ENCODE measurements around the gene SORCS2.

The SORCS2 gene

DNA sequence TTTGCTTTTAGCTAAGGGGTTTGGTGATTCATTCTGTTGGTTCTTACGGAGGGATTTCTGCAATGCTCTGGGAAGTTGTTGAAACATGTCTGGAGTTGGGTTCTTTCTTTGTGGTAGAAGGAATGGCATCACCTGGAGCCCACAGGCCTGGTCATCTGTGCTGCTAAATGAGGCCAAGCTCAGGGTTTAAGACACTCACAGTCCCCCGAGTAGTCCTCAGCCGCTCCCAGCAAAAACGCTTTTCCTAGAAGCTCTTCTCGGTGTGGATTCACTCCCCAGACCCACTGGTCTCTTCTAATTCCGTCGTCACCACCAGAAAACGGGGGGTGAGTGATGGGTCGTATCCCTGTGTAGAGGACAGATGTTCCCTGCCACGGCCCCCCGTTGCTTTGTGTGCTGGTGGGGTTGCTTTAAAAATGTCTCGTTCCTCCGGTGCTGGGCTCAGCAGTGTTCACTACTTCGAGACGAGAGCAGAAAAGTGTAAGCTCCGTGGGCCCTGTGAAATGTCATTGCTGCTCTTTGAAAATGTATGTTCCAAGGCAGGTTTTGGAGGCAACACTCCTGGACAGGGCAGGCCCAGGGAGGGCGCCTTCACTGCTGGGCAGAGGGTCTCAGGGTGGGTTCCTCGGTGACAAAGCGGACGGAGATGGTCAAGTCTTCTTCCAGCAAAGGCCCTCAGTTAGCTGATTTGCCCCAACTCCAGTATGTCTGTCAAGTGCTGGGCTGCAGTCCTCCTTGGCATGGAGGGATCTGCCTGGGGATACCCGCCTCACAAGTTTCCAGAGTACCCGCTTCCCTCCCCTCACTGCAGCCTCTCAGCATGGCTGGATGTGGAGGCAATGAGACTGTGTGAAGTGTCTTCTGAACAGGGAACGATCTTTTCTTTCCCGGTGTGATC is 205.1 kb downstream of the SORCS2 start:
- TF ChIP-seq EZH2phosphoT487 (IDR thresholded peaks at IDR 0.05; ENCODE audit: low read depth): no peak
- TF ChIP-seq, protein P1, sequence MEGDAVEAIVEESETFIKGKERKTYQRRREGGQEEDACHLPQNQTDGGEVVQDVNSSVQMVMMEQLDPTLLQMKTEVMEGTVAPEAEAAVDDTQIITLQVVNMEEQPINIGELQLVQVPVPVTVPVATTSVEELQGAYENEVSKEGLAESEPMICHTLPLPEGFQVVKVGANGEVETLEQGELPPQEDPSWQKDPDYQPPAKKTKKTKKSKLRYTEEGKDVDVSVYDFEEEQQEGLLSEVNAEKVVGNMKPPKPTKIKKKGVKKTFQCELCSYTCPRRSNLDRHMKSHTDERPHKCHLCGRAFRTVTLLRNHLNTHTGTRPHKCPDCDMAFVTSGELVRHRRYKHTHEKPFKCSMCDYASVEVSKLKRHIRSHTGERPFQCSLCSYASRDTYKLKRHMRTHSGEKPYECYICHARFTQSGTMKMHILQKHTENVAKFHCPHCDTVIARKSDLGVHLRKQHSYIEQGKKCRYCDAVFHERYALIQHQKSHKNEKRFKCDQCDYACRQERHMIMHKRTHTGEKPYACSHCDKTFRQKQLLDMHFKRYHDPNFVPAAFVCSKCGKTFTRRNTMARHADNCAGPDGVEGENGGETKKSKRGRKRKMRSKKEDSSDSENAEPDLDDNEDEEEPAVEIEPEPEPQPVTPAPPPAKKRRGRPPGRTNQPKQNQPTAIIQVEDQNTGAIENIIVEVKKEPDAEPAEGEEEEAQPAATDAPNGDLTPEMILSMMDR (IDR thresholded peaks at IDR 0.05; ENCODE audit: low read depth, low read length): no peak
- no peaks in the 10 kb centered on the region for H3K4me1 ChIP-seq (ENCODE audit: low read length)
- no peak overlapping the region for H3K4me3 ChIP-seq (ENCODE audit: low read length)
- no peak overlapping the region for H3K27ac ChIP-seq (ENCODE audit: low read length)
- no peaks in the 10 kb centered on the region for H3K79me2 ChIP-seq (ENCODE audit: low read length)
- H3K9ac ChIP-seq (ENCODE audit: low read length): no peak overlapping the region
- no peaks in the 10 kb centered on the region for H3K9me3 ChIP-seq (ENCODE audit: insufficient read depth, low read length)
- no peak overlapping the region for H2AFZ ChIP-seq (ENCODE audit: low read depth, low read length)
- no peaks in the 10 kb centered on the region for H3K36me3 ChIP-seq (replicated peaks; ENCODE audit: low read depth, low read length)
- H3K27me3 ChIP-seq (ENCODE audit: low read depth, low read length): no peaks in the 10 kb centered on the region; the same call in 1 of the 2 replicates
- H4K20me1 ChIP-seq (ENCODE audit: insufficient read depth, low read length): no peaks in the 10 kb centered on the region
- no peak overlapping the region for H3K4me2 ChIP-seq (ENCODE audit: low read length)

DNA sequence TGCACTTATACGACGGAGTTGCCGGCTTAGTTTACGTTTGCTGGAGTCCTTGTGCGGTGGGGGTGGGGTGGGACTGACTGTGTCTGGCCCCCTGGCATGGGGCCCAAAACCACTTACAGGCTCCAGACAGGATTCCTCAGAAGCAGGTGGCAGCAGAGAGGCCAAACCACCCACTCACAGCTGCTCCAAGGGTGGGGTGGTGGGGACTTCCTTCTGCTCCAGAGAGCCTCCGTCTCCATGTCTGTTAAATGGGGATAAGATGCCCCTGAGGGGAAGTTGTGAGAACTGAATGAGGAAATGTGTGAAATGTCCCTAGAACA is 205.7 kb downstream of the SORCS2 start:
- Histone ChIP-seq H3K4me2 (ENCODE audit: low read length) (no peak overlapping the region), H3K27ac (ENCODE audit: low read length) (no peak overlapping the region), H3K9ac (ENCODE audit: low read length) (no peak overlapping the region), H3K79me2 (ENCODE audit: low read length) (no peaks in the 10 kb centered on the region), H3K4me3 (ENCODE audit: low read length) (no peak overlapping the region), H3K9me3 (ENCODE audit: insufficient read depth, low read length) (no peaks in the 10 kb centered on the region), H3K4me1 (ENCODE audit: low read length) (no peaks in the 10 kb centered on the region), H3K27me3 (ENCODE audit: low read depth, low read length) (no peaks in the 10 kb centered on the region; the same call in 1 of the 2 replicates), H3K36me3 (replicated peaks; ENCODE audit: low read depth, low read length) (no peaks in the 10 kb centered on the region), H2AFZ (ENCODE audit: low read depth, low read length) (no peak overlapping the region), H4K20me1 (ENCODE audit: insufficient read depth, low read length) (no peaks in the 10 kb centered on the region)
- TF ChIP-seq EZH2phosphoT487 (IDR thresholded peaks at IDR 0.05; ENCODE audit: low read depth): no peak
- TF ChIP-seq, protein P1 (IDR thresholded peaks at IDR 0.05; ENCODE audit: low read depth, low read length): no peak

DNA sequence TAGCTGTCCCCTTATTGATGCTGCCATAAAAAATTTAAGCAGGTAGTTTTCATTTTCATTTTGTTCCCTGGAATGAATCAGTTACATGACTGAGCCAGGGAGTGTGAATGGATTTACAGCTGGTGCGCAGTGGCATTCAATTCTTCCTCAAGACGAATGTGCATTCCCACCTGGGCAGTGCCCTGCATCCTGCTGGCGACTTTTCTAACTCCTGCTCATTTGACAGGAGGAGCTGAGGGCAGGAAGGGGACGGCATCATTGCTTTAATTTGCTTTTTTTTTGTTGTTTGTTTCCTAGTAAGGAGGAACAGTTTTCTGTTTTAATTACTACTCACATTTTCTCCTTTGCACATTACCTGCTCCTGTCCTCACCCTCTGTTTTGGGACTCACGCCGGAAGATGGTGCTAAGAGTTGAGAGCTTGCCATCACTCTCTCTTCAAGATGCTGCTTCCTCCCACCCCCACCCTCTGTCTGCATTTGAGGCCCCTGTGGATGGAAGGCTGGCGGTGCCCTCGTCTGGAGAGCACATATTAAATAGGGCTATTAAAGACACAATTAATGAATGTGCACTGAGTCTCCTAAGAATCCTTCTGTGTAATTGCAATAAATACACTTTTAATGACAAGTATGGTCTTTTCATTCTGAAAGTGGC is 206.6 kb downstream of the SORCS2 start:
- Histone ChIP-seq H3K27ac (ENCODE audit: low read length) (no peak overlapping the region), H3K9ac (ENCODE audit: low read length) (no peak overlapping the region), H3K4me1 (ENCODE audit: low read length) (no peaks in the 10 kb centered on the region), H3K79me2 (ENCODE audit: low read length) (no peaks in the 10 kb centered on the region), H3K9me3 (ENCODE audit: insufficient read depth, low read length) (no peaks in the 10 kb centered on the region), H3K27me3 (ENCODE audit: low read depth, low read length) (no peaks in the 10 kb centered on the region; the same call in 1 of the 2 replicates), H3K36me3 (replicated peaks; ENCODE audit: low read depth, low read length) (no peaks in the 10 kb centered on the region), H2AFZ (ENCODE audit: low read depth, low read length) (no peak overlapping the region), H3K4me3 (ENCODE audit: low read length) (no peak overlapping the region), H3K4me2 (ENCODE audit: low read length) (no peak overlapping the region), H4K20me1 (ENCODE audit: insufficient read depth, low read length) (no peaks in the 10 kb centered on the region)
- TF ChIP-seq, protein P1 (IDR thresholded peaks at IDR 0.05; ENCODE audit: low read depth, low read length): no peak
- TF ChIP-seq EZH2phosphoT487 (IDR thresholded peaks at IDR 0.05; ENCODE audit: low read depth): no peak

DNA sequence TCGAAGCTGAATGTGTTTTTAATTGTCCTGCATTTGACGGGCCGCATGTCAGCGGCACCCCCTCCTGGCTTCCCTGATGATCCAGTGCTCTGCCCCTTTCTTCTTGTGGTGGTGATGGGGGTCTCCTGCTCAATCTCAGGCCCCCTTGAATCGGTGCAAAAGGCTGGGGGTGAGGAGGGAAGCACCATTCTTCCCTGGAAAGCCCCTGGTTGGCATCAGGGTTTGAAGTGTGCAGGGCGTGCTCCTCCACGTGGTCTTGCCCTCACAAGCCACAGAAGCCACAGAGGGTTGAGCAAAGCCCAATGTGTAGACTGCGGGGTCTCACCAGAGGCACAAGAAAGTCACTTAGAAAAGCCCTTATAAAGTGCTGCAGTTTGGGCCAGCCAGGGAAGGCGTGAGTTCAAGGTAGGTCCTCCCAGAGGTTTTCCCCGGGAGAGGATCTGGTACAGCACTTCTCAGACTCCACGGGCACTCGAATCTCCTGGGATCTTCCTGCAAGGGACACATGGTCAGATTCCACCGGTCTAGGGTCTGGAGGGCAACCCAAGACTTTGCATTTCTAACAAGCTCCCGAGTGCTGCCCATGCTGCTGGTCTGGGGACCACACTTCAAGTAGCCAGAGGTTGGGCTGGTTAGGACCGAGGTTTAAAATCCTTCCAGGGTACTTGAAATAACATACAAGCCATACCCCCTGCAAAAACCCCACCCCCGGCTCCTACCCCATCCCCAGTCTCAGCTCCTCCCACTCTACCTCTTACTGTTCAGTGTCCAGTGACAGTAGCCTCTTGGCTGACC is 207.3 kb downstream of the SORCS2 start:
- H3K4me1 ChIP-seq (ENCODE audit: low read length): no peaks in the 10 kb centered on the region
- H3K79me2 ChIP-seq (ENCODE audit: low read length): no peaks in the 10 kb centered on the region
- H2AFZ ChIP-seq (ENCODE audit: low read depth, low read length): no peak overlapping the region
- H3K27ac ChIP-seq (ENCODE audit: low read length): no peak overlapping the region
- no peak overlapping the region for H3K4me2 ChIP-seq (ENCODE audit: low read length)
- H4K20me1 ChIP-seq (ENCODE audit: insufficient read depth, low read length): no peaks in the 10 kb centered on the region
- H3K9ac ChIP-seq (ENCODE audit: low read length): no peak overlapping the region
- H3K27me3 ChIP-seq (ENCODE audit: low read depth, low read length): no peaks in the 10 kb centered on the region; the same call in 1 of the 2 replicates
- H3K4me3 ChIP-seq (ENCODE audit: low read length): no peak overlapping the region
- no peaks in the 10 kb centered on the region for H3K36me3 ChIP-seq (replicated peaks; ENCODE audit: low read depth, low read length)
- TF ChIP-seq, protein P1 (IDR thresholded peaks at IDR 0.05; ENCODE audit: low read depth, low read length): no peak
- no peak for TF ChIP-seq EZH2phosphoT487 (IDR thresholded peaks at IDR 0.05; ENCODE audit: low read depth)
- H3K9me3 ChIP-seq (ENCODE audit: insufficient read depth, low read length): no peaks in the 10 kb centered on the region
